ENCODE results near the gene LOXL4.

The LOXL4 gene

GRCh38 chr10:98294270-98294627 lies 26.3 kb upstream of the LOXL4 start:
- no peak for DNase-seq

GRCh38 chr10:98293550-98294269 lies 25.7 kb upstream of the LOXL4 start:
- DNase-seq: no peak

DNA sequence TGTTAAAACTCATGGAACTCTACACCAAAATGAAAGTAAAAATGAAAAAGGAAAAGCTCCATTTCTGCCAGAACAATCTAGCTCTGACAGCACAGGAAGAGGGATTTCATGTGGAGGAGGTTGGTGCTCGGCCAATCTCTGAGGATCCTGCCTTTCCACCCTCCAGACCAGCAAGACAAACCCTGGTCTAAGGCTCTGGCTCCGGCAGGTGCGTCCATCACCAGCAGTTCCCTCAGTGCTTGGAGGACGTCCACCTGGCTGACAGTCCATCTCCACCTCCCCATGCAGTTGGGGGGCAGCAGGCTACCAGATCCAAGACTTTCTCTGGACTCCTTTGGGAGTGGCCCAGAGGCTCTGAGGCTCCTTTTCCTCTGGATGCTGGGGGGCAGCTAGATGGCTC lies 25.0 kb upstream of the LOXL4 start:
- DNase-seq: no peak

DNA sequence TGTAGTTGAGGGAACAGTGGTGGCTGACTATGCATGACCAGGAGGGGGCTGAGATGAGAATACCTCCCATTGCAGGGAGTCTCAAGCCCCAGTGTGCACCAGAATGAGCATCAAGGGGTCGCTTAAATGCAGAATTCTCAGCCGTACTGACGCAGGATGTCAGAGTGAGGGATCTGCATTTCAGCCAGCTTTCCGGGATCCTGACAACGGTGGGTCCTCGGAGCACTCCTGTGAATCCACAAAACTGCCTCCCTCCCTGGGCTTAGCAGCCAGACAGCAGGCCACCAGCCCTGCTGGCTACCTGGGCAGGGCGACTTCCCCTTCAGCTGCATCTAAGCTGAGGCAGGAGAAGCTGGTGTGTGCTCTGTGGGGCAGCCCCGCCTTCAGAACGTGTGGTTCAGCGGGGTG lies 21.8 kb upstream of the LOXL4 start:
- no peak for DNase-seq

GRCh38 chr10:98287321-98287720 lies 19.3 kb upstream of the LOXL4 start:
- no peak for DNase-seq

DNA sequence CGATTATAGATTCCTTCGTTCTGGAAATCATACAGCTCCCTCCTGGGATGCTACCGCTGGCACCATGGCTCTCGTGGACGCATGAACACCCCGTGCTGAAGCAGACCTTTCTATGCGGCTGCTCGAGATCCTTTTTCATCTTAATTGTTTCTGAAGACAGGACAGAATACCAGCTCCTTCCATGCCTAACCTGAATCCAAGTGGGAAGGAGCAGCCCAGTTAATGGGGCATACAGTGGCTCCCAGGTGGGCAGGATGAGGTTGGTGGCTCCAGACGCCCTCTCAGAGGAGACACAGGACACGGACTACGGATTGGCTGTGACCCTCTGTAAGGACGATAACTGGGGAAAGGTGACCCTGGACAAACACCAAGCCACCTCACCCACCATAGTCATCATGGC lies 18.4 kb upstream of the LOXL4 start:
- DNase-seq: no peak

DNA sequence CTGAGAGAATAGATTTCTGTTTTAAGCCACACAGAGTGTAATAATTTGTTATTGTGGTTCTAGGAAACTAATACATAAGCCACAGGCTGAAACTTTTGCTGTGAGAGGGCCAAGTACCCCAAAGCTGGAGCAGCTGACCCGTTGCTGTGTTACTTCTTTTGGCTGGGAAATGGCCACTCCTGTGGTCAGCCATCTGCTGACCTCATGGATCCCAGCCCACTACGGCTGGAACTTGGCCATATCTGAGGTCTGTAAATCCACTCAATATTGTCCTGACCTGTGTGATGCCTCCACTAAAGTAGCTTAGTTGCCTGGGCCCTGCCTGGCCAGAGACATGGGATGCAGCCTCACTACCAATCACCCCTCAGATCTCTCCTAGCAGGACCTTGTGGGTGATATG lies 17.4 kb upstream of the LOXL4 start:
- no peak for DNase-seq

- no peak for DNase-seq
Measured at GRCh38 chr10:98276311-98276710, 8.3 kb upstream of the LOXL4 start.

DNA sequence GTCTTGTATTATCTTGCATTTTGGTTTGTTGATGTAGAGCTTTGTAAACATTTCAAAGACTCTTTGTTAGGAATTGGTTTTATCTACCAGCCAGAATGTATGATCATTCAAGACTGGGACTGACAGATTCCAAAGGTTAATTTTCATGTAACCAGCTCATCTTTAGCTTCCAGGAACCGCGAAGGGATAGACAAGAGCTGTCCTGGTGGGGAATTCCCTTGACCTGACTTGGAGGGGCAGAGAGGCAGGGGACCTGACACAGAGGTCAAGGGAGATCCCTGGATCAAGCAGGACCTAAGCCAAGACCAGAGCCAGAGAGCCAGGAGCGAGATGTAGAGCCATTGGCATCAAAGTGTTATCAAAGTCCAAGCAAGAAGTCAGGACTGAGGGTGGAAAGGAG lies 6.6 kb upstream of the LOXL4 start:
- DNase-seq: no peak

- no peak for DNase-seq
Measured at GRCh38 chr10:98273057-98273850, 5.3 kb upstream of the LOXL4 start.

GRCh38 chr10:98272656-98273055 lies 4.7 kb upstream of the LOXL4 start:
- no peak for DNase-seq

DNA sequence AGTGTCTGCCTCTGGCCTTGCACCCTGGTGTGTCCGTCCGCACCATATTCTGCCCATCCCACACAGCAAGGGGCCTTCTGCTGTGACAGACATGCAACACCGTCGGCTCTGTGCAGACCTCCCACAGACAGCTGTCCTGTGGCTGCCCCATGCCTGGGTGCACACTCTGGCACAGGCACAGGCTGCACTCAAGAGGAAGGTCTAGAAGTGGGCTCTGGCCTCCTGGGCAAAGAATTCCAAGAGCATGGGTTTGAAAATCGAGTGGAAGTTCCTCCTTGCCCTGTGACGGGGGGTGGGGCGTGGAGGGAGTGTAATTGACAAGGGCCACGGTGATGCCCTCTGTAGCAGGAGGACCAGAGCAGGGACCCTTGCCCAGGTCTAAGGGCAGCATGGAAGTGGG lies 4.3 kb upstream of the LOXL4 start:
- no peak for DNase-seq

DNA sequence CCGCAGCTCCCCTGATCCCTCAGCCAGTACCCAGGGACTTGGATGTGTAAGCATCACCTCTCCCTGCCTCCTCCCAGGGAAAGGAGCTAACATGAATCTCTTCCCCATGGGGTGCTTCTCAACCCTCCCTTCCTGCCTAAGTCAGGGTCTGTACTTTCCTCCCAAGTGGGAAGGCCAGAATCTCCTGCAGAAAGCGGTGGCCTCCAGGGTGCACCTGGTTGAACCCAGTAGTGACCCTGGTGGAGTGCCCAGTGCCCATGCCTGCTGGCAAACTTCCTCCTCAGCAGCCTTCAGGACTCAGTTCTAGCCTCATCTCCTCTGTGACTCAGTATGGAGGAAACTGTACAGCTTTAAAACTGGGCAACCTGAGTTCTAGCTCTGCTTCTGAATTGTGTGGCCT lies 2.8 kb upstream of the LOXL4 start:
- DNase-seq: no peak

DNA sequence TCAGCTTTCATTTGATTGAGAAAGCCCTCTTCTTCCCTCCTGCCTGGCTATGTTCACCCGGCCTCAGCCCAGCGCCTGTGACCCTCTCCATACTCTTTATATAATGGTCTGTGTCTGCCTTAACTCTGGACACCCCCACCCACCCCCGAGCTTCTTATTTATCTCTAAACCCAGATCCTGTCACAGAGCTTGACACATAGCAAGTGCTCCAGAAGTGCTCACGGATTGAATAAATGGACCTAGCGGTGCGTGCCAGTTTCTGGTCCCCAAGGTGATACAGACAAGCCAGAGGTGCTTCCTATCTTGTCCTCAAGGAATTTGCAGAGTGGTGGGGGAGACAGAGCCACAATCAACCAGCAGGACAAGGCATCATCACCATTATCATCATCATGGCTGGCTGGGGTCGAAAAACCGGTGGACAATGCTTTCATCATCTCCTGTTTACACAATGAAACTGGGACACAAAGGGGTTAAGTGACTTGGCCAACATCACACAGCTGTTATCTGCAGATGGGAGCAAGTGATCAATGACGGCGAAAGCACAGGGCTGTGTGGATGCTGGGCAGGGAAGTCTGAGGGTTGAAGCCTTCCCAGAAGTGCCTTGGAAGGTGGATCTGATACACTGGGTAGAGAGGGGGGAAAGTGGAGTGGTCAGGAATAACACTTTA lies 2.2 kb upstream of the LOXL4 start:
- no peak for DNase-seq

DNA sequence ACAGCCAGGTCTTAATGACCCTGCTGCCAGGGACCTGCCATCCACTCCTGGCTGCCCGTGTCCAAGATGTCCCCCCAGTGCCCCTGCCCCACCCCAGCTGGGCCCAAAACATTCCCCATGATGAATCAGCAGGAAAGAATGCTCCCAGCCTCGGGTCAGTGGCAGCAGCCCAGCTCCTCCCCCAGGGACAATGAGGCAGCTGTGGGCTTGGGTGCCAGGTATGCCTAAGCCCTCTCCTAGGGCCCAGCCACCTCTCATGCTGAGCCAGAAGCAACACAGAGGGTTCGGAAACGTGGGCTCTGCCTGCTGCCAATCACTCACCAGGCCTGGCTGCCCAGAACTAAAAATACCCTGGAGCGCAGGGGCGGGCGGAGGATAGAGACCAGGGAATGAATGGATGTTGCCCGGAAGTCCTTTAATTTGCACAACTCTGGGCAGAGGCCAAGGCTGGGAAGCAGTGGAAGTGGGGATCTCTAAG lies 1.5 kb upstream of the LOXL4 start:
- DNase-seq: no peak

DNA sequence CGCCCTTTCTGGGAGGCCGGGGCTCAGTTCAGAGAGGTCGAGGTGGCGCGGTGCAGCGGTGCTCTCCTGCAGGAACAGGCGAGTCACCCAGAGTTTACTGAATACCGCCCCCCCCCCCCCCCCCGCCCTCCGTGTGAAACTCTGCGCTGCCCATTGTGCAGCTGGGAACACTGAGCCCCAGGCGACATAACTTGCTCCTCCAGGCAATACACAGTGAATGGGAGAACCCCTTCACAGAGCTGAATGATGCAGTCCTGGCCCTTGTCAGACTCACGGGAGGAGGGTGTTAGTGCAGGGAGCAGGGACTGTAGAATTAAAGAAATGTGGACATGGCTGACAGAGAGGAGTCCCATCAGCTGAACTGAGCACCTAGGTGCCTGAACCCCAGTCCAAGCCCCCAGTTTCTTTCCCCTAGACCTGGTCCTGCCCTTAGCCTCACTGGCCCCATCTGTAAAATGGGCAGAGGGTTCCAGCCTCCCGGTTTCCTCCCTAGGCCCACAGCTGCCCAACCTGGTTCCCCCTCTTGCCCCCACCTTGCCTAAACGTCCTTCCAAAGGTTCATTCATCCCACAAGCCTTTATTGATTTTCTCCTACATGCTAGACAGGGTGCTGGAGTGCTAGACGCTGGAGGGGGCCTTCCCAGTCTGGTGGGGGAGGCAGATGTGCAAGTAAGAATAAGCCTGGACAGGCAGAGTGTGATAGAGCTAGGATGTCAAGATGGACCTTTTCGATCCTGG lies 869 bp upstream of the LOXL4 start:
- no peak for DNase-seq

- no peak for DNase-seq
Measured at GRCh38 chr10:98267069-98267893, 713 bp downstream of the LOXL4 start.

- no peak for DNase-seq
Measured at GRCh38 chr10:98266647-98267046, 1.3 kb downstream of the LOXL4 start.

DNA sequence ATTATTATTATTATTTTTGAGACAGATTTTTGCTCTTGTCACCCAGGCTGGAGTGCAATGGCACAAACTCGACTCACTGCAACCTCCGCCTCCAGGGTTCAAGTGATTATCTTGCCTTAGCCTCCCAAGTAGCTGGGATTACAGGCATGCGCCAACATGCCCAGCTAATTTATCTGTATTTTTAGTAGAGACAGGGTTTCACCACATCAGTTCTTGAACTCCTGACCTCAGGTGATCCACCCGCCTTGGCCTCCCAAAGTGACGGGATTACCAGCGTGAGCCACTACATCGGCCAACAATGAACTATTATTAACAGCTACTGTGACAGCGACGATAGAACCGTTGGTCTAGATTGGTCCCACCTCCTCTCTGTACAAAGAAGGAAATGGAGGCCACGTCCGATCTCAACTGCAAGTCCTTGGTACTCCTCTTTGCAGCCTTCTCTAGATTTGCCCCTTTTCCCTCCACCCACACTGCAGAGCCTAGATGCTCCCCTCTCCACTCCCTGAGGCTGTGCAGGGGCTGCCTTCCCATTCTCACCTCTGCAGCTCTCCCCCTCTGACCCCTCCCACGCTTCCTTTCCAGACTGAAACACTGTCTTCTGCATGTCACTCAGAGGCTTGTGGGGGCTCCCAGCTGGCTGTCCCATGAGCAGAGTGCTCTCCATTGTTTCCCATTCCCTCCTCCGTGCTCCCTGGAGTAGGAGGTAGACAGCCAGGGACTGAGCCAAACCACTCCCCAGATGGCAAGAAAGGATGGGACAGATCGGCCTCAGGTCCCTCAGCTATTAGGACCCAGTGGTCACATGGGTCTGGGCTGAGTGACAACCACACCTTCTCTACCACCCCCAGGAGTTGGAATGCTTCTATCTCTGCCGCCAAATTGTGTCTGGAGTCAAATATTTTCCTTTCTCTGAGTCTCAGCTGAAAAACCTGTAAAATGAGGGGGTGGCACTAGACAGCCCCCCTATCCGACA lies 2.3 kb downstream of the LOXL4 start:
- DNase-seq: no peak

DNA sequence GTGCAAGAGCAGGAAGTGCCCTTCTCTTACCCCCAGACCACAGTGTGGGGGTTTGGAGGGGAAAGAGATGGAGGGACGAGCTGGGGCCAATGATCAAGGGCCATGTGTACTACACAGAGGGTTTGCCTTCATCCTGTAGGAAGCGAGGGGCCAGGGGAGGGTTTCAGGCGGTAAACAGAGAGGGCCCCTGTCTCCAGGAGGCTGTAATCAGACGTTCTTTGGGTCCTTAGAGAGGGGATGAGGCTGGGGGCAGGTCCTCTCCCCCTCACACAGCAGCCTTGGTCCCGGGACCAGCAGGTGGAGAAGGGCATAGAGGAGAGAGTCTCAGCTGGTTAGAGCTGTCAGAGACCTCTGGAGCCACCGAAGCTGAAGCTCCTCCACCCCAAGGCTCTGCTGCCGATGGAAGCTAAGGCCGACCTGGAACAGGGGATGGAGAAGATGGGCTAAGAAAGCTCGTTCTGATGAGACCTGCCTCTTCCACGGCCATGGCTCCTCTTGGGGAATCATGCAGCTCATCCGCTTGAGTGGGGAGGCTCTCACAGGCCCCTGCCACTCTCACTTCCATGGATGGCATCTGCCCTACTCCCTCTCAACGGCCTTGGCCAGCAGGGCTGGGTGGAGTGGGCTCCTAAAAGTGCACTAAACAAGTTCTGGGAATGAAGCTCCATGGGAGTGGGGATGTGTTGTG lies 3.5 kb downstream of the LOXL4 start:
- DNase-seq: no peak
